Muscle of leg (tissue), 11 donors: ENCODE measurements around the gene ZNHIT1. TPM values are rescaled to one million over a fixed set of nuclear protein-coding genes. Genes with fewer than 3 reads are reported as not detected.
"Not testable (repeated sequence)": the region's sequence is repeated elsewhere in the genome, so short reads cannot be mapped to it uniquely, and the experiment has no call there.

Experiments used
- DNase-seq: peaks from one replicate; pipeline ENCODE4 v3.0.0; 2013
- H3K27ac ChIP-seq: one replicate; pipeline ENCODE4 v1.5.1; 2013; ENCODE audit warnings: mild to moderate bottlenecking, low read length, control low read depth
- H3K27me3 ChIP-seq: one replicate; pipeline ENCODE4 v1.6.1; 2013; ENCODE audit warnings: low read length; ENCODE audit not compliant: control insufficient read depth, insufficient read depth
- H3K36me3 ChIP-seq: one replicate; pipeline ENCODE4 v1.6.1; 2013; ENCODE audit warnings: low read length; ENCODE audit not compliant: control insufficient read depth, insufficient read depth
- H3K4me1 ChIP-seq: one replicate; pipeline ENCODE4 v1.6.1; 2013; ENCODE audit warnings: low read length; ENCODE audit not compliant: control insufficient read depth, insufficient read depth
- H3K4me3 ChIP-seq: one replicate; pipeline ENCODE4 v1.5.1; 2013; ENCODE audit warnings: low read length, control low read depth
- H3K9me3 ChIP-seq: replicated peaks from 2 replicates; pipeline ENCODE4 v1.6.1; 2013; ENCODE audit warnings: low read depth, low read length; ENCODE audit not compliant: control insufficient read depth
- WGBS: methylation state at CpG from one replicate; pipeline ENCODE4 v1.1.5; 2013; ENCODE audit warnings: missing lambda C conversion rate; ENCODE audit not compliant: insufficient coverage; 5-methylcytosine and 5-hydroxymethylcytosine counted together
- polyA plus RNA-seq, 8 donors: library from polyadenylated mRNA; unstranded; fragments of 120-200 nt; gene quantifications; one replicate each; pipeline versions ENCODE4 v1.2.1 to v1.2.3, GENCODE V29; 2013; ENCODE audit warnings: inconsistent platforms in 1 of 8, low replicate concordance in 1 of 8; ENCODE audit not compliant: insufficient read length in 8 of 8, insufficient read depth in 1 of 8
- total RNA-seq: library from RNA; stranded (reverse); fragments of 120-200 nt; gene quantifications from one replicate; pipeline ENCODE4 v1.2.4, GENCODE V29; 2013

ZNHIT1 gene
- total and polyA plus RNA-seq, 9 donors, result 45.4 to 67.3 (median 47.8) TPM

DNA sequence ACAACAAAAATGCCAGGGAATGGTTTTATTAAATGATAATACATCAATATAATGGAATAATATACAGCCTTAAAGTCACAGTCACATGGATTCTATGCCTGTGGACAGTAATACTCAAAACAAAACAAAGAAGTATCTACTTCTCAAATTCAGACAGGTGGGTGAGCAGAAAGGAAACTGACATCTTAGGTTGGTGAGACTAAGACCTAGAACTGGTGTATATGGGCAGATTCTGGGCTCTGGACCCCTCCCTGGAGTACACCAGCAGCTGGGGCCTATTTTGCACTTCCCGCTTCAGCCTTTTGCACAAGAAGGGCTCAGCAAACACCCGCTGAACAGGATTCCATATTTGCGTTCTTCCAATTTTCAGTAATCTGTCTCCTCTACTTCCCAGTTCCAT lies 32.4 kb downstream of the ZNHIT1 start:
- Histone ChIP-seq H3K9me3 (no peaks in the 10 kb centered on the region), H3K27ac (no peak overlapping the region), H3K27me3 (no peaks in the 10 kb centered on the region), H3K4me3 (no peak overlapping the region), H3K36me3 (peaks cover 14% of the 10 kb centered on the region), H3K4me1 (peaks cover 16% of the 10 kb centered on the region)
- DNase-seq, result no peak
- 70% methylated on average over 2 of the region's 3 CpGs for WGBS

DNA sequence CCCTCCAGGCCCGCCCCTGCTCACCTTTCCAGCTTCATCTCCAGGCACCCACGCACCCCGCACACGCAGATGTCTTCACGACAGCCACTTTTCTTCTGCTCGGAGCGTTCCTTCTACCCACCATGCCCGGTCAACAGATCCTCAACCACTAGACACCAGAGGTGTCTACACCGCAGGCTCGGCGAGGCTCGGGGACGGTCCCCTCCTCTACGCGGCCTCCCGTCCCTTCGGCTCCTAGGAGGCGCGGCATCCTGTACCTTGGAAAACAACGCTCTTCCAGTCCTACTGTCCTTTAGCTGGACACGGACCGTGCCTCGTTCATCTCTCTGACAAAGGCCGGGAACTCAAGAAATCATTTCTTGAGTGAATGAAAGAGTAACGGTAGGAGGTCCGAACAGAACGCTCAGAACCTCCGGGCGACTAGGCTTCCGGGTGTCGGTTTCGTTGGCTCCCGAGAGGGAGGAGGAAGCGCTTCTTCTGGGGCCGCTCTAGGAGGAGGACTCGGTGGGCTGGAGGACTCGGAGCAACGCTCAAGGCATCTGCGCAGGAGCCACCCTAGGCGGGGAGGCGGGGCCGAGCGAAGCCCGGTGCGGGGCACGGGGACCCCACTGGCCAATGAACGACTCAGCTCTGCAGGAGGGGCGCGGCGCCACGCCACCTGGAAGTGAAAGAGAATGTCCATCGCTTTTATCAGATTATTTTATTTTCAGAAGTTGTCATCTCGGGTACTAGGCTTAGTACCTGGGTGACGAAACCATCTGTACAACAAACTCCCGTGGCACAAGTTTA lies 34.1 kb downstream of the ZNHIT1 start:
- H3K27ac ChIP-seq, result peak overlapping the region; percentile 76
- H3K36me3 ChIP-seq, result peaks cover 14% of the 10 kb centered on the region
- H3K27me3 ChIP-seq, result no peaks in the 10 kb centered on the region
- H3K4me3 ChIP-seq, result peak overlapping the region; percentile 81
- under 1% methylated on average over 51 of the region's 55 CpGs for WGBS
- H3K4me1 ChIP-seq, result peaks cover 11% of the 10 kb centered on the region
- H3K9me3 ChIP-seq, result no peaks in the 10 kb centered on the region
- peak; percentile 99 for DNase-seq

DNA sequence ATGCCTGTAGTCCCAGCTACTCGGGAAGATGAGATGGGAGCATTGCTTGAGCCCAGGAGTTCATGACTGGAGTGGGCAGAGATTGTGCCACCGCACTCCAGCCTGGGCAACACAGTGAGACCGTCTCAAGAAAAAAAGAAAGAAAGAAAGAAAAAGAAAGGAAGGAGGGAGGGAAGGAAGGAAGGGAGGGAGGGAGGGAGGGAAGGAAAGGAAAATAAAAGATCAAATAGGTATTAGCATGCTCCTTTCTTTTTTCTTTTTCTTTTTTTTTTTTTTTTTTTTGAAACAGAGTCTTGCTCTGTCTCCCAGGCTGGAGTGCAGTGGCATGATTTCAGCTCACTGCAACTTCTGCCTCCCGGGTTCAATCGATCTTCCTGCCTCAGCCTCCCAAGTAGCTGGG lies 35.2 kb downstream of the ZNHIT1 start:
- not testable (repeated sequence) for H3K4me3 ChIP-seq, H3K27me3 ChIP-seq, H3K9me3 ChIP-seq, H3K27ac ChIP-seq, H3K36me3 ChIP-seq, DNase-seq
- H3K4me1 ChIP-seq, result peaks cover 11% of the 10 kb centered on the region
- WGBS, result 97% methylated on average over 4 of the region's 5 CpGs

DNA sequence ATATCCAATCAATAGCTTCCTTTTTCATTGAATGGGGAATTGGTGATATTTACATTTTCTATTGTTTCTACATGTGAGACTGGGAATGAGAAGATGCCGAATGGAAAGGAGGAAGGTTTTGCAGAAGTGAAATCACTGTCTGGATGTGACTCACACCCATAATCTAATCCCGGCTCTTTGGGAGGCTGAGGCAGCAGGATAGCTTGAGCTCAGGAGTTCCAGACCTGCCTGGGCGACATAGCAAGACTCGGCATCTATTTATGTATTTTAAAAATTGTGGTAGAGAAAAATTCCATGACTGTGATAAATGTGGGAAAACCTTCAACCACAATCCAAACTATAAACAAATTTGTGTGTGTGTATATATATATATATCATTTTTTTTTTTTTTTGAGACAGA lies 37.8 kb downstream of the ZNHIT1 start:
- Histone ChIP-seq H3K4me1 (peaks cover 7% of the 10 kb centered on the region), H3K27ac (no peak overlapping the region), H3K27me3 (no peaks in the 10 kb centered on the region), H3K4me3 (no peak overlapping the region), H3K9me3 (no peaks in the 10 kb centered on the region), H3K36me3 (no peaks in the 10 kb centered on the region)
- WGBS, result no CpG with 5 or more reads among the region's 4 CpGs
- no peak for DNase-seq

DNA sequence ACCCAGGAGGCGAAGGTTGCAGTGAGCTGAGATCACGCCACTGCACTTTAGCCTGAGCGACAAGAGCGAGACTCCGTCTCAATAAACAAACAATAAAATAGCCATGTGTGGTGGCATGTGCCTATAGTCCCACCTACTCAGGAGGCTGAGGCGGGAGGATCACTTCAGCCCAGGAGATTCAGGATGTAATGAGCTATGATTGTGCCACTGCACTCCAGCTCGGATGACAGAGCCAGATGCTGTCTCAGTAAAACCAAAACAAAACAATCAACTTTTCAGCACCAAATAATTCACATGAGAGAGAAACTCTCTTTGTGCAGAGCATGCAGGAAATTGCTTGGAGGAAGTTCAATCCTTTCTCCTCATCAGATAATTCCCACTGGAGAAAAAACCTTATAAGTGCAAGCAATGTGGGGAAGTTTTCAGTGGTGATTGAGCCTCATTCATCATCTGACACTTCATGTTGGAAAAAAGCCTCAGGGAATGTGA lies 40.3 kb downstream of the ZNHIT1 start:
- Histone ChIP-seq H3K36me3 (no peaks in the 10 kb centered on the region), H3K4me1 (no peaks in the 10 kb centered on the region), H3K9me3 (no peaks in the 10 kb centered on the region), H3K4me3 (no peak overlapping the region), H3K27ac (no peak overlapping the region), H3K27me3 (no peaks in the 10 kb centered on the region)
- no CpG with 5 or more reads among the region's 7 CpGs for WGBS
- DNase-seq, result peak; percentile 20

DNA sequence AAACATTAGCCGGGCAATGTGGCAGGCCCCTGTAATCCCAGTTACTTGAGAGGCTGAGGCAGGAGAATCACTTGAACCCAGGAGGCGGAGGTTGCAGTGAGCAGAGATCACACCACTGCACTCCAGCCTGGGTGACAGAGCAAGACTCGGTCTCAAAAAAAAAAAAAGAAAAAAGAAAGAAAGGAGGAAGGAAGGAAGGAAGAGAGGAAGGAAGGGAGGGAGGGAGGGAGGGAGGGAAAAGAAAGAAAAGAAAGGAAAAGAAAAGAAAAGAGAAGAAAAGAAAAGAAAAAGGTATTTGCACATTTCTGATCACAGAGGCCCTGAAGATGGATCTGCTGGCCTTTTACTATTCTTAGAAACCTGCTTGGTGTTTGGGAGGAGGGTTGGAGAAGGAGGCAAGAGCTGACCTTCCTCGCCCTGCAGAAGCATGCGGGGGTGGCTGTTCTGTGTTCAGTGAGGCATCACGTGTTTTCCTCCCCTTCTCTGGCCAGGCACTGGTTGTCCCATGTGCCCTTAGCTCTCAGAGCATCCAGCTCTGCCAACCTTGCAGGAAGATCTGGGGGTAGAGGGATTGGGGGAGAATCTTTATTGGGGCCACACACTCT lies 46.2 kb downstream of the ZNHIT1 start:
- not testable (repeated sequence) for H3K27me3 ChIP-seq, H3K9me3 ChIP-seq, H3K4me1 ChIP-seq, H3K27ac ChIP-seq, H3K36me3 ChIP-seq, H3K4me3 ChIP-seq, DNase-seq
- 67% methylated on average over 3 of the region's 6 CpGs for WGBS

DNA sequence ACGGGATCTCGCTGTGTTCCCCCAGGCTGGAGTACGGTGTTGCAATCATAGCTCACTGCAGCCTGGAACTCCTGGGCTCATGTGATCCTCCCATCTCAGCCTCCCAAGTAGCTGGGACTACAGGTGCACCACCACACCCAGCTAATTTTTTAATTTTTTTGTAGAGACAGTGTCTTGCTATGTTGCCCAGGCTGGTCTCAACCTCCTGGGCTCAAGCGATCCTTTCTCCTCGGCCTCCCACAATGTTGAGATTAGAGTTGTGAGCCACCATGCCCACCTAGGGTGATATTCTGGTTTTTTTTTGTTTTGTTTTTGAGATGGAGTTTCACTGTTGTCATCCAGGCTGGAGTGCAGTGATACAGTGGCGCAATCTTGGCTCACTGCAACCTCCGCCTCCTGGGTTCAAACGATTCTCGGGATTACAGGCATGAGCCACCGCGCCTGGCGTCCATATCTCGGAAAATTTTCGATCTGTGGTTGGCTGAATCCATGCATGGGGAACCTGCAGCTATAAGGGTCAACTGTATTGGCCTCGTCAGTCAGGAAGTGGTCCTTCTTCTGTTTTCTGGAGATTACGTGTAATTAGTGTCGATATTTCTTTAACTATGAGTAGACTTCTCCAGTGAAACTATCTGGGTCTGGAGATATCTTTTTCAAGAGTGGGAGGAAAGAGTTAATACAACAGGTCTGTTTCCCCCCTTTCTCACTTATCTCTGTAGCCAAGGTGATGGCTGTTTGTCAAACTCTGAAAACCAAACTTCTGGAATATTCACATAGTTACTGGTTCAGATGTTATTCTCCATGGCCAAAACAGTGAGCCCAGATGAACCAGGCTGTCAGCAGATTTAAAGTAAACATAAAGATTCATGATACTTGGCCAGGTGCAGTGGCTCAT lies 47.9 kb downstream of the ZNHIT1 start:
- Histone ChIP-seq H3K4me1 (no peaks in the 10 kb centered on the region), H3K36me3 (no peaks in the 10 kb centered on the region), H3K27me3 (peaks cover 2% of the 10 kb centered on the region), H3K4me3 (no peak overlapping the region), H3K27ac (no peak overlapping the region), H3K9me3 (no peaks in the 10 kb centered on the region)
- no peak for DNase-seq
- 82% methylated on average over 11 of the region's 17 CpGs for WGBS

DNA sequence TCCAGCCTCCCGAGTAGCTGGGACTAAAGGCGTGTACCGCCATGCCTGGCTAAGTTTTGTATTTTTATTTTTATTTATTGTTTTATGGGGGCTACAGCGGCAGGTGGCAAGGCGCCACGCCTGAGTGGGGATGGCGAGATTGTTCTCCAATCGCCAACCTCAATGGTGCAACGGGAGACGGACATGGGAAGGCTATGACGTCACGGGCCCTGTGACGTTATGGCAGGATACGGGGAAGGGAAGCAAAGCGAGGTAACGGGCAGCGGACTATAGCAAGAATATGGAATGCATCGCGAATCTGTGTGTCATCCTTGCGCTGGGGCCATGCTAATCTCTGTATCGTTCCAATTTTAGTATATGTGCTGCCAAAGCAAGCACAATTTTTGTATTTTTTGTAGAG lies 51.7 kb downstream of the ZNHIT1 start:
- no peaks in the 10 kb centered on the region for H3K4me1 ChIP-seq
- no peaks in the 10 kb centered on the region for H3K36me3 ChIP-seq
- H3K27me3 ChIP-seq, result no peaks in the 10 kb centered on the region
- no peak overlapping the region for H3K4me3 ChIP-seq
- no peaks in the 10 kb centered on the region for H3K9me3 ChIP-seq
- DNase-seq, result no peak
- WGBS, result 92% methylated on average over 18 of the region's 21 CpGs
- H3K27ac ChIP-seq, result no peak overlapping the region

DNA sequence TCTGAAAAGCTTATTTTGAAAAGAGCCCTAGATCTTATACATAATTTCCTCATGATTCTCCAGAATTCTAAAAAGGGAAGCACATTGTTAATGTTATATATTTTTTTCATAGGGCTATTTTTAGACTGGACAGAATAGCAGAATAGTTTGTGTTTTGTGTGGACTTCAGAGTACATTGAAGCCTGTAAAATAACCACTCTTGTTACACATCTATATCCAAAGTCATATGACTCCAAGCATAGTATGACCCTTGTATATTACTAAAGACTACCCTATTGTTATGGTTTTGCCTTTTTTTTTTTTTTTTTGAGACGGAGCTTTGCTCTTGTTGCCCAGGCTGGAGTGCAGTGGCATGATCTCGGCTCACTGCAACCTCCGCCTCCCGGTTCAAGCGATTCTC lies 53.1 kb downstream of the ZNHIT1 start:
- WGBS, result 89% methylated on average over 4 of the region's 5 CpGs
- no peaks in the 10 kb centered on the region for H3K9me3 ChIP-seq
- H3K36me3 ChIP-seq, result no peaks in the 10 kb centered on the region
- no peaks in the 10 kb centered on the region for H3K27me3 ChIP-seq
- no peaks in the 10 kb centered on the region for H3K4me1 ChIP-seq
- H3K4me3 ChIP-seq, result no peak overlapping the region
- no peak overlapping the region for H3K27ac ChIP-seq
- no peak for DNase-seq

DNA sequence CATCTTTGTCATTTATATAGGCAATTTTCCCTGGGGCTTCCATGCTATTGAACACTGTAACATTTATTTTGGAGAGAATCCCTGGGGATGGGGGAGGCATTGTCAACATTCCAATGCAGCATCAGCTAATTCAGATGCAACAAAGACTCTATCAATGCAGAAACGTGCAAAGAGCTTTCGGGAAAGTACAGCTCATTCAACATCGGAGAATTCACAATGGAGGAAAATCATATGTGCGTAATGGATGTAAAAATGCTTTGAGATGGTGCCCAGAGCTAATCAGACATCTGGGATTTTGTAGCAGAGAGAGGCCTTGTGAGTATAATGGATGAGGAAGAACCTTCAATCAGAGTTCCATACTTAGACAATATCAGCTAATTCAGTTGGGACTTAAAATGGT lies 55.2 kb downstream of the ZNHIT1 start:
- no peaks in the 10 kb centered on the region for H3K27me3 ChIP-seq
- no peak overlapping the region for H3K27ac ChIP-seq
- no peak overlapping the region for H3K4me3 ChIP-seq
- no peaks in the 10 kb centered on the region for H3K4me1 ChIP-seq
- no peak for DNase-seq
- H3K36me3 ChIP-seq, result no peaks in the 10 kb centered on the region
- H3K9me3 ChIP-seq, result no peaks in the 10 kb centered on the region
- no CpG with 5 or more reads among the region's 4 CpGs for WGBS
